GM19468 (cell line): ENCODE data around the gene HP1BP3.
"Not testable (repeated sequence)": the region's sequence is repeated elsewhere in the genome, so short reads cannot be mapped to it uniquely, and the experiment has no call there.

Source experiments
- ATAC-seq: cut with Tn5 transposase; IDR thresholded peaks from one replicate; pipeline ENCODE4 v1.9.1; 2021; ENCODE audit warnings: mild to moderate bottlenecking, moderate library complexity, moderate number of reproducible peaks; ENCODE audit not compliant: unreplicated experiment; ENCODE audit errors: extremely low read depth

Gene HP1BP3

DNA sequence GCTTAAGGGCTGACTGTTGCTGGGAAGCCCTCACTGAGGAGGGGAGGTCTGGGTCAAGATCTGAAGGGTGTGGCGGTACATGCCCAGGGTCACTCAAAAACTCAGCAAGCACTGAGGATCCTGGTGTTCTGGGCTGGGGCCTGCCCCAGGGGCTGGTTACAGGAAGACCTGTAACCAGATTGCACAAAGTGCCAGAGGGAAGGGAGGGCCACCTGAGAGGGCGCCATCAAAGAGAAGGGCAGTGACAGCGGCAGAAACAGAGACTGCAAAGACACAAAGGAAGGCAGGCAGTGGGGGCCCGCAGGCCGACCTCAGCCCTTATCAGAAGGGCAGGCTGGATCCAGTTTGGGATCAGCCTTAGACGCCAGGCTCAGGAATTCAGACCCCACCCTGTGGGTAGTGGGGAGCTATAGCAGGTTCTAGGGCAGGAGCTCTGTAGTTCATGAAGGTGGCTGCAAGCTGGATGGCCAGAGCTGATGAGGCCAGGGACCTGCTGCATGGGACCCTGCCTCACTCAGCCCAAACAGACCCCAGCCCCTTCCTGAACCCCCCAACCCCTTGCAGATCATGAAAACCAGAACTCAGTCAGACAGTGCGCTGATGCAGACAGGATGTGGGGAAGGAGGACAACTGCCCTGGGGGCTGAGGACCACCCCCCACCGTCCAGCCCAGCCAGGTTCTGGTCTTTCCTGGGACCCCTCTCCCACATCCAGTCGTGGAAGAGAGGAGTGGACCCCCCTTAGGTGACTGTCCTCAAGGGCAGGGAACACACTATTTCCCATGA is 58.5 kb downstream of the HP1BP3 start:
- ATAC-seq: no peak

DNA sequence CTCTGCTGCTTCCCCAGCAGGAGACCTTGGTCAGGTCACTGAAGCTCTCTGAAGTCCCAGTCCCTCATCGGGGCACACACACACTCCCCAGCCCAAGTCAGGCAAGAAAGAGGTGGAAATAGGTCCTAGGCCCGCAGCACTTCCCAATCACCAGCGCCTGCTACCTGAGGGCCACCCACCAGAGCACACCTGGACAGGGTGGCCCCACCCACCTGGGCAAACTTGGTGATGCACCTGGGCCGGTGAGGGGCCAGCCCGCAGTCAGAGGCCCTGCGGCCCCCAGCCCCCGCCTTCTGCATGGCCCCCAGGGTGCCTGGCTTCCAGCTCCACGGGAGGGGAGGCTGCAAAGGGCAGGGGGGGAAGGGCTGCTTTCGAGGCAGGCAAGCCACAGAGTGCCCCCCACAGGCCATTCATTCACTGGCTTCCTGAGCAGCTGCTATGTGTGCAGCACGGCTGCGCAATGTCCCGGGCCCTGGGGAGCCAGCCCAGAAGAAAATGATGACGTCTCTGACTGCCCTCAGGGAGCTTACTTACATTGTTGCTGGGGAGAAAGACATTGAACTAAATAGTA is 59.3 kb downstream of the HP1BP3 start:
- ATAC-seq: no peak

DNA sequence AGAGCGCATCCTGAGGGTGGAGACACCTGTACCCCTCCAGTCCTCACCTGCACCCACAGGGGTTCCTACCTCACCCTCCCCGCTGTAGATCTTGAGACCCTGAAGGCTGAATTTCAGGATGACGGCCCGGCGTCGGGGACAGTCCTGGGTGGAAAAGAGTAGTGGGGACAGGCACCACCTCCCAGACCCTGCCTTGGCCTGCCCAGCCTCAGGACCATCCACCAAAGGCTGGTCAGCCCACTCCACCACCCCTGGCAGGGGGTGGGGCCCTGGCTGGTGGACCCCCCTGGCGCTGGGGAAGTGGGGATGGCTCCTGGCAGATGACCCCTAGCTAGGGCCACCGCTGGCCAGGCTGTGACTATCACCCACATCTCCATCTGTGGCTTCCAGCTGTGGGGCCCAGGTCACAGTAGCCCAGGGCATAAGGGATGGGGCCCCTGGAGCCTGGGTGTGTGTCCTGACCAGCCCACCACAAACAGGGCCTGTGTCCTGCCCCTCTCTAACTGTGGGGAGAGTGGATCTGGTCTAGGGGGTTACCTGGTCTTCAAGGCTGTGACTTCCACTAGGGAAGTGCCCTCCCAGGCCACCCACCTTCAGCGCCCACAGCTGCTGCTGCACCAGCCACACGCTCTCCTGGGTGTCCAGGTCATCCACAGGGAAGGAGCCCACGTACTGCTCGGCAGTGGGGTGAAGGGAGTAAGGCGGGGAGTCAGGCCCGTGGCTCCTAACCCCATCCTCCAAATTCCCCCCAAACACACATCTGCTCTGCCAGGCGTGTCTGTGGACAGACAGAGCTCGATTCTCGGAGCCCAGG is 60.0 kb downstream of the HP1BP3 start:
- ATAC-seq: no peak

DNA sequence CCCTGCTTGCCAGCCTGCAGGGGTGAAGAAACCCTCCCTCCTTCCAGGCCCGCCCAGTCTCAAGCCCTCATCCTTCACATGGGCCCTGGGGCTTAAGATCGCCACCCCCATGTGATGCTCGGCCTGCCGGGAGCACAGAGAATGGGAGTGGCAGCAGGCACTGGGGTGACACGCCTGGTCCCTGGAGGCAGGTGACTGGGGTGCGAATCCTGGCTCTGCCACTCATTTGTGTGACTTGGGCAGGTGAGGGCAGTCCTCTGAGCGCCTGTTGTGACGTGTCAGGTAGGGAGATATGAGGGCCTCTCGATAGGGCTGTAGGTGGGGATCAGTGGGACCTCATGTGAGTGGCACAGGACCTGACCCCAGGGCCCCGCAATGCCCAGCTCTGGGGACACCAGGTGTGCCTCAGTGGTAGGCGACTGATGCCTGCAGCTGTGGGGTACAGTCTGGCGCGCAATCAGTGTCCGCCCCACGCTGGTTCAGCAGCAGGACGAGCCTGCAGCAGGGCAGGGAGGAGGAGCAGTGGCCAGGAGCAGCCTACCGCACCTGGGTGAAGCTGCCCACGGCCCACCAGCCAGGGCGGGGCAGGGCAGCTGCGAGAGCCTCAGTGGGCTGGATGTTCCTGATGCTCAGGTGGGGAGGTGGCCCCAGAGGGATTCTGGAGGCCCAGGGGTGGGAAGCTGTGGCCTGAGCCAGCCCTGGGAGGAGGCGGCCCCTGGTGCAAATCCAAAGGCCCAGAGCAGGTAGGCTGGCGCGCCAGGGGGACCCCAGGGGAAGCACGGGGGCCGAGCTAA is 60.8 kb downstream of the HP1BP3 start:
- ATAC-seq: no peak

DNA sequence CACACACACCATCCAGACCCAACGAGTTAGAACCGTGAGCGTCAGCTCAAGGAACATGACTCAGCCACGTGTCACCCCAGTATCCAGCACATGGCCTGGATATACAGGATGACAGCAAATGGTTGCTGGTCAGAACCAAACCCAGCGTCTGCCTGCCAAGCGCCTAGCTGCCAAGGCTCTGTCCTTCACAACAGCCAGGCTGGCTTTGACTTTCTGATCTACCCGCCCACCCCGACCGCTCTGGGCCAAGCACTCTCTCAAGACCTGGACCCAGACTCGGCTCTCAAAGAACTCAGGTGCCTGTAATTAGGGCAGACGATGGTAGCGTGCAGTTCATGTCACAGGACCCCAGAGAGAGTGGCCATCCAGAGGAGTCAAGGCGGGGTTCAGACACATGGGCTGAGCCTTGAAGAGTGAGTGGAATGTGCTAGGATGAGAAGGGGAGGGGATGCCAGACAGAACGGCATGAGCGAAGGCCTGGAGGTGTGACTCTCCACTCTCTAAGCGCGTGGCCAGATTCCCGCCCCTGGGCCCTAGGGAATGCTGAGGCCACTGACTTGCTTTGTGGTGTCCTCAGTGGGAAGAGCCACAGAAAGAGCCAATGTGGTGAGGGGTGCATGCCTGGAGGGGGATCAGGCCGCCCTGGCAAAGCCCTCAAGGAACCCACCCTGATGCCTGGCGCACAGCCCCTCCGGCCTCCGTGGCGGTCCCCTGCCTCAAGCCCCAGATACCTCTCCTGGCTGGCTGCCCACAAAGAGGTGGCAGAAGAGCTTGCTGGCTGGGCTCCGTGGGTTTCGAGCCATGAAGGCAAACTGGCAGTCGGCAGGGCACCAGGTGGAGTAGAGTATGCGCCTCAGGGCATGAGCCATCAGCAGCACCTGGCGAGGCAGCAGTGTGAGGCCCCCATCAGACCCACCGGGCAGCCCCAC is 61.7 kb downstream of the HP1BP3 start:
- no peak for ATAC-seq

DNA sequence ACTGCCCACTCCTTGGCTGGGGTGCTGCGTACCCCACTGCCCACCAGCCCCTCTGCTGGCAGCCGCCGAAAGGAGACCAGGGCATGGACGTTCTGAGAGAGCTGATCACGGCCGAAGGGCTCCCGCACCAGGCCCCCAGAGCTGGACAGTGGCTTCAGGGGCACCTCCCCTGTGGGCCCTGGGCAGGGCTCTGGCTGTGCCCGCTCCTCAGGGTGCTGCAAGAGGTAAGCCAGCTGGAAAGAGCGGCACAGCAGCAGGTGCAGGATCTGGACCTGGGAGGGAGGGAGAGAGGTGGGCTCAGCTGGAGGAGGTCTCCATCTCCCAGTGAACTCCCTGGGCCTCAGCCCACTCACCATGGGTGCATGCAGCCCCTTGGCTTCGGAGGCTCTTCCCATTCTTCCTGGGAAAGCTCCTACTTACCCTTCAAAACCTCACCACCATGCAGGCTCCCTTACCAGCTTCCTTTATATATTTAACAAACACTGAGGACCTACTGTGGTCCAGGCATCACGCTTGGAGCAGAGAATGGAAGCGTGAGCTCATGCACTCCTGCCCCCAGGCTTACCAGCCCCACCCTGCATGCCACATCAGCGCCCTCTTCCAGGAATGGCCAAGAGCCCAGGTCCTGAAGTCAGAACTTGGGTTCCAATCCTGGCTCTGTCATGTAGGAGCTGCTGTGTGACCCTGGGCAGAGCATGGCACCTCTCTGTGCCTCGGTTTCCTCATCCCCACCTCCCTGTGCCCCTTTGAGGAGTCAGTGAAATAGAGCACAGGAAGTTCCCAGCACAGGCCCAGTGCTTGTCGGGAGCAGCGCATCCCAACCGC is 62.5 kb downstream of the HP1BP3 start:
- ATAC-seq: no peak

DNA sequence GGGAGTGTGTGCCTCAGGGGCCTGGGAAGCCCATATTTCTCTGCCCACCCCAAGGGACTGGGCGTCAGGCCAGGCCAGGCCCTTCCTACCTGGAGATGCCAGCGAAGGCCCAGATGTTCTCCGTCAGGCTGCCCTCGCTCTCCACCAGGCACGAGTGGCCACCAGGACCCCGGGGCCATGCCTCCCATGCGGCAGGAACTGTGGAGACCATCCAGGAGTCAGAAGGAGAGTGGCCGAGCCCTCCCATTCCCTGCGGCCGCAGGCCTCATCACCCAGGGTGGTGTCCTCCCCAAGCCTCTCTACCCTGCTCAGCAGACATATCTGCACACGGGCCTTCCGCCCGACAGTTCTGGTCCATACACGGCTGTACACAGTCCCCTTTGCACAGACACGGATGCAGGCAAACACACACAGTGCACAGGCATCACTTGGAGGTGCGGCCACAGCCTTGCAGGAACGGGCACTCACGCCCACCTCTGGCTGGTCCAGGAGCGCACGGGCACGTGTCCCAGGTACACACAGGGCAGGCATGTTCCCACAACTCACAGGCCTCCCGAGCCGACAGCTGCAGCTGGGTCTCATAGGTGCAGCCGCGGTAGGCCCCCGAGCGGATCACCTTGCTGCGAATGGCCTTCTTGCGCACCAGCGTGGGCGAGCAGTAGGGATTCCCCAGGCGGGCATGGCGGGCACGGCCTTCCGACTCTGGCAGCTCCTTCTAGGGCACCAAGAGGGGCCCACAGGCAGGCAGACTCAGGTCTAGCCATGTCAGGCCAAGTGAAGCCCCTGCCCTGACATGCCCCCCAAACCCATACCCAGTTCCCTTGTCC is 63.4 kb downstream of the HP1BP3 start:
- no peak for ATAC-seq

DNA sequence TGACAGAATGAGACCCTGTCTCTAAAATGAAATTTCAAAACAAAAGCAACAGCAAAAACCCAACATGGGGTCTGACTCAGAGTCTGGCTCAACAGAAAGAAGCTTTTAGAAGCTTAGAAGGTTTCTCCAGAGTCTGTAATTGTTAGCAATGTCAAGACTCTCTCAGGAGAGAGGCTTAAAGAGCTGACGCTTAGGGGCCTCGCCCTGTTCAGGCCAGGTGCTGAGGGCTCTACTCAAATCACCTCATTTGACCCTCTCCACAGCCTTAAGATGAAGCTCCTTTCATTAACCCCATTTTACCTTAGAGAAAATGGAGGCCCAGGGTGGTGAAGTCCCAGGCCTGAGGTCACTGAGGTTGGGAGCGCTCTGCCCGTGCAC is 64.0 kb downstream of the HP1BP3 start:
- no peak for ATAC-seq

DNA sequence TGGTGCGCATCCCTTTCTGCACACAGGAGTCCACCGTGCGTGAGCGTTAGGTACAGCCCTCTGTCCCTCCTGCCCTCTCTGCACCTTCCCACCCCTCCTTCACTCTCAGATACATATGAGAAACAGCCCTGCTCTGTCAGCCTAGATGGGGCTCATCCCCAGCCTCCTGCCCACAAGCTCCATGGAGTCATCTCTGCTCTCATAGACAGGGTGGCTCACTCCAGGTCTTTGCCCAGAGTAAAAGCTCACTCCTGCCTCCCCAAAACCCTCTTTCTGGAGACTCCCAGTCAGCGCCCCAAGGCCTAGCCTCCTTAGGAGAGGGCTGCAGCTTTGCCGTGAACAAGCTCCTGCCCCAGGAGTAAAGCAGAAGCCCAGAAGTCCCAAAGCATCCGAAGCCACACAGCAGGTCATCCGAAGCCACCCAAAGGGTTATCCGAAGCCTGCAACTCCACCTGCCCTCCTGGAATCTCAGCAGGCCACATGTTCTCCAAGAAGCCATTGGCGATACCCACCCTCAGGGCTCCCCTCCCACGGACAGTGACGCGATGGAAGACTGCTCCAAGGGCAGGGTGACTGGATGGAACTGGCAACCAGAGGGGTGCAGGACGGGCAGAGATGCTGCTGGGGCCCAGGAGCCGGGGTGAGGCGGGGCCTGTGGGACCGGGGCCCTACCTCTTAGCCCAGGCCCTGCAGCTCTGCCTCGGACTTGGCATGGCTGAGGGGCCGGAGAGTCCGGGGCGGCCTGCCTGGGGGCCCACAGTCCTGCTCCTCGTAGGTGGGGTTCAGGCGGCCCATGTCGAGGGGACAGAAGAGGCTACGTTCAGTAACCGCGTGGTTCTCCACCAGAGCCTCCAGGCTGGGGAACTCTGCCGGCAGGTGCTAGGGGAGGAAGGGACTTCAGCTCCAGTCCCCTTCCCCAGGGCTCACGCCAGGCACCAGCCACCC is 65.7 kb downstream of the HP1BP3 start:
- no peak for ATAC-seq

DNA sequence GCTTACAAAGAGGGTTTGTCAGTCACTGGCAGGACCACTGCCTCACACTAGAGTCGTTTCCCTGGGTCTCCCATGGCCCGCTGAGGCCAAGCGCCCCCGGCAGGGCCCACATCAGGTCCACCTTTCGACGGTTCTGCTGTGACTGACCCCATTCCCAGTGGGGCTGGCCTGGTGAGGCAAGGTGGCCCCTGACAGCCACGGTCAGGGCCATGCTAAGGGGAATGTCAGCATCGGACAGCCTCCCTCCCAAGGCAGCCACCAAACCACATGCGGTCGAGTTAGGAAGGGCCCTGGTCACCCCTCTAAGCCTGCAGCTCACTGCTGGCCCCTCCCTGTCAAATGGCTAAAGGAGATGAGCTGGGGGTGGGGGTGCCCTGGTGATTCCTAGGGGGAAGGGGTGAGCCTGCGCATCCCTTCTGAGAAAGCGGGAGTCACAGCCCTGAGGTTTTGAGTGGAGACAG is 66.4 kb downstream of the HP1BP3 start:
- no peak for ATAC-seq

DNA sequence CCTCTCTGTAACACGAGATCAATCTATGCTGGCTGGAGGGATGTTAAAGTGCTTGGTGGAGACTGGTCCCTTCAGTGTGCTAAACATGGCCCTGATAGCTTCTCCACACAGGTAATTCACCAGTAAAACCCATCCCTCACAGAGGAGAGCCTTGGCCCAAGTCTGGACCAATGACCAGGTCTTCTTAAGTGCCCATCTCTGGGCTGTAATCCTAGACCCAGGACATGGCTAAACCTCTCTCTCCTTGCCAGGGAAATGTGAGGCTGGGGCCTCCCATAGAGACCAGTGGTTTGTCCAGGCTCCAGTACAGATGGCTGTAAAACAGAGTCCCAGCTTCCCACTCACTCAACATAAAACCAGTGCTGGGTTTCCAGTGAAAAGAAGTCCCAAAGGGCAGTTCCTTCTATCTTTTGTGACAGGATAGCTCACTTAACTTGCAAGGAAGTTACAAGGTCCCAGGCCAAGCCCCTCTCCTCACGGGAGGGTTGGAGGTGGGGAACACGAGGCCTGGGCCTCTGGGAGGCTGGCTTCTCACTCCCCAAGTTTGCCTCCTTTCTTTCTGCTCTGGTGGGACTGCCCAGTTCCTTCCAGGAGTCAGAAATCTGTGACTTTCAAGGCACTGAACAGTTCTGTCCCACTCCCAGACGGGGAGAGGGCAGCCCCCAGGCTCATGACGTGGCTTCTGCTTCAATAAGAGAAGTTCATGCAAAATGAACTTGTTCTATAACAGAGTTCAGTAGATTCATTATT is 67.1 kb downstream of the HP1BP3 start:
- ATAC-seq: no peak

DNA sequence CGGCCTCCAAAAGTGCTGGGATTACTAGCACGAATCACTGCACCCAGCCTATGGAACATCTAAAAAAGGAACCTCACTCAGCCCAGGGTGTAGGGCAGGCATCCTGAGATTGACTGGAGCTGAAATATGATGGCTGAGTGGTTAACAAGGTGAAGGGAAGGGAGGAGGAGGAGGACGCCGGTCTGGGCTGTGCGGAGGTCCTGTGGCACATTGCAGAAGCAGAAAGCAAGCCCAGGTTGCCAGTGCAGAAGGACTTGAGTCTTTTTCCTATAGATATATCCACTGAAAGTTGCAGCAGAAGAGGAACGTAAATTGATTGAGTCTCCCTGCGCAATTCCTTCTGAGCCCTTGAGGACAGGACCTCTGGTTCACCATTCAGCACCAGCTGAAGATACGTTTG is 67.8 kb downstream of the HP1BP3 start:
- ATAC-seq: no peak

DNA sequence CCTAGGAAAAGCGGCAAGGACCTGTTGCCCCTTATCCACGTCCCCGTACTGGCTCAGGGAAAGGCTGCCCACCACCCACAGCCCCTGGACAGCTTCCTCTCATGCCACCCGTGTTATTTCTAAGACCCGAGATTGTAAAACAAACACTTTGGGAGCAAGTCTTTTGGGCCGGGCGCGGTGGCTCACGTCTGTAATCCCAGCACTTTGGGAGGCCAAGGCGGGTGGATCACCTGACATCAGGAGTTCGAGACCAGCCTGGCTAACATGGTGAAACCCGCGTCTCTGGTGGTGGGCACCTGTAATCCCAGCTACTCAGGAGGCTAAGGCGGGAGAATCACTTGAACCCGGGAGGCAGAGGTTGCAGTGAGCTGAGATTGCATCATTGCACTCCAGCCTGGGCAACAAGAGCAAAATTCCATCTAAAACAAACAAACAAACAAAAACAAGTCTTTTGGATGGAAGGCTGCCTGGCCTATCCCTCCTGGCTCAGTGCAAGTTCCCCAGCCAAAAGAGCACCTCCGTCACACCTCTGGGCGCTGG is 68.7 kb downstream of the HP1BP3 start:
- not testable (repeated sequence) for ATAC-seq

DNA sequence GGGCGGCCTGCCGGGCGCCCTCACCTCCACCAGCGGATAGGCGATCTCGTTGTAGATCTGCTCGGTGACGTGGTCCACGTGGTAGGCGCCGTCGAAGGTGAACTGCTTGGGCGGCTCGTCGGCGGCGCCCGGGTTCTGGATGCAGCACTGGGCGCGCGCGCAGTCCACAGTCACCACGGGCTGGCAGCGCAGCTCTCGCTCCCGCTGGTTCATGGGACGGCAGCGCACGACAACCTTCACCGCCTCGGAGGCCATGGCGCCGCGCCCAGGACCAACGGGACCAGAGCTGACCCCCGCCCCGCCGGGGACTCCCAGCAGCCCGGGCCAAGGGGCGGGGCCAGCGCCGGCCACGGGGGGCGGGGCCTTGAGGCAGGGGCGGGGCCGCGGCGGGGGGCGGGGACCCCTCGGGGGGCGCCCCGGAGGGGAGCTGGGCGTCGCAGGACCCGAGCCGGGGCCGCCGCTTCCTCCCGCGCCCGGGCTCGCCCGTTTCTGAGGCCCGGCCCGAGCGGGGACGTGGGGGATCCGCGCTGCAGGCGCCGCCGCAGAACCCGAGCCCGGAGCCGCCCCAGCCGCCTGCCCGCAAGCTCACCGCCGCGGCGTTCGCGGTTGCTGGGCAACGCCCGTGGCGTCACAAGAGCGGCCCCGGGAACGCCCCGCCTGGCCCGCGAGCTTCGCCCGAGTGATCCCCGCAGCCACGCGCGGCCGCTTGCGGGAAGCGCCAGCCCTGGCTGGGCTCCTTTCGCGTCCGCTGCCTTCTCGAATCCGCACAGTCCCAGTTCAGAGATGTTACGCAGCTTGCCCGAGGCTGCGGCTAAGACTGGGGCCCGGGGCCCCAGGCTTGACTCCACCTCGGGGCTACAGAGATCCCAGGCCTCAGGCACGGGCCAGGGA is 69.4 kb downstream of the HP1BP3 start, which contains the start of gene KIF17:
KIF17 (minus strand) TSS at position 556 of the 891 bp plus-strand sequence; CDS start at position 255, 301 bp downstream.
- ATAC-seq: no peak

DNA sequence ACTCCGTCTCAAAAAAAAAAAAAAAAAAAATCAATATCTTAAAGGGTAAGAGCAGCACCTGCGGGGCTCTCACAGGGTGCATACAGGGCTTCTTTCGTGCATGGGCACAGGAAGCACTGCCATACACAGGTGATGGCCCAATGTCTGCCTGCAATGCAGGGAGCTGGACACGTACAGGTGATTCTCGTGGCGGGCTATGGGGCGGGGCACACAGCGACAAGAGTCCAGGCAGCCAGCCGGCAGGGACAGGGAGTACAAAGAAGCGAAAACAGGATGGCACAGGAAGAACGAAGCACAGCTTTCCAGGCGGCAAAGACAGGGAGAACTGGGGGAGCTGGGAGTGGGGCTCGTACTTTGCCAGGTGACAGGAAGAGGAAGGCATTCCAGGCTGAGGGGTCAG is 70.9 kb downstream of the HP1BP3 start:
- no peak for ATAC-seq
